GM08714 (cell line): Measurements from ENCODE around the gene HSPA1L.

Experiments
- H3K4me3 ChIP-seq: fragments of 200-500 bp; sonication (Bioruptor generic); 2 replicates; pipeline ENCODE4 v1.5.1; 2014; ENCODE audit warnings: mild to moderate bottlenecking, low read length, inconsistent platforms
- ZNF274 ChIP-seq: IDR thresholded peaks from 2 replicates; pipeline ENCODE4 v1.6.1; 2012; ENCODE audit warnings: mild to moderate bottlenecking, low read depth, low read length

HSPA1L gene

DNA sequence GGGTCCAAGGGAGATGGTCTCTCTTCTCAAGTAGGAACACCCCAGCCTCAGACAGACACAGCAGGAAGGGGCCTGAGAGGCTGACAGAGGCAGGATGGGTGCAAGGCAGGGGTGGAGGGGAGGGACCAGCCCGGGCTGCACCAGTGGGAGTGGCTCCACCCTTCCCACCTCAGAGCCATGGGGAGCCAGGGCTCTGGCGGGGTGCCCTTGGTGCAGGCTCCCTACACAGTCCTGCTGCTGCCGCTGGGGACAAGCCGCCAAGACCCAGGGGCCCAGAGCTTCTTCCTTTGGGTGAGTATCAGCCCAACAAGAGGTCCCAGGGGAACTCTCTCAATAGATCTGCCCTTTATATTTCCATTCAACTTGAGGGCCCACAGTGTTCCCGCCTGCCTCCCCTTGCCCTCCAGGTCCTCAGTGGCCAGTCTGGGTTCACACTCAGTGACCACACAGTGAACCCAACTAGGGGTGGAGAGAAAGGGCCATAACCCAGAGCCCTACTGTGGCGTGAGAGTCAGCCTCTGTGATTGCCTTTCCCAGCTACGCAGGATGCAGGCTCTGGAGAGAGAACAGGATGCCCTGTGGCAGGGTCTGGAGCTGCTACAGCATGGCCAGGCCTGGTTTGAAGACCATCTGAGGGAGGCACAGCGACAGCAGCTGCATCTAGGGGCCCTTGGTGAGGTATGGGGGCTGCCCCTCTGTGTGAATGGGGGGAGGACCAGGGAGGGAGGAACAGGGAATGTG is 52.0 kb downstream of the HSPA1L start:
- no peak for TF ChIP-seq ZNF274
- H3K4me3 ChIP-seq = no peak overlapping the region

- TF ChIP-seq ZNF274 = no peak
- H3K4me3 ChIP-seq = no peak within 1 kb of the TSS
Measured at GRCh38 chr6:31762356-31762755, 52.7 kb downstream of the HSPA1L start, which contains the start of gene SAPCD1. Gene SAPCD1, plus strand, starts transcription at chr6:31762656. Its CDS starts 399 bp downstream, at chr6:31763055.

- TF ChIP-seq ZNF274 = no peak
- no peak overlapping the region for H3K4me3 ChIP-seq
Measured at GRCh38 chr6:31761343-31761742, 53.7 kb downstream of the HSPA1L start.

DNA sequence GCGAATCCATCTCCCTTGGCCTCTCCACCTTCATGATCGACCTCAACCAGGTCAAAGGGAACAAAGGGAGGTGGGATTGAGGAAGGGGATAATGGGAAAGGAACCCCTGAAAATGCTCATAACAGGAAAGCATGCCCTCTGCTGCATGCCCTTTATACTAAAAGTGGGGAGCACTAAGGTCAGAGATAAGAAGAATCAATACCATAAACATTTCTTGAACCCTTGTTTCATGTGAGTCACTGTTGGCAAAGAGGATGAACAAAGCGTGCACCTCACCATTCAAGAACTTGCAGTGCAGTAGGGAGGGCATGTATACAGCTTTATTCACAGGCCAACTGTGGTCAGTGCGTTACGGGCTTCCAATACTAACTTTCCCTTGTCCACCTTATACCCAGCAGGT is 54.3 kb downstream of the HSPA1L start:
- no peak for TF ChIP-seq ZNF274
- no peak overlapping the region for H3K4me3 ChIP-seq
